Neural cell (in vitro differentiated cells): ENCODE measurements around the gene DHX16. TPM values are rescaled to one million over a fixed set of nuclear protein-coding genes. Genes with fewer than 3 reads are reported as not detected.

Experiments
- H2AFZ ChIP-seq: fragments of 200-600, 300-800 bp; sonication (generic), shearing (Covaris generic); 2 replicates; pipeline ENCODE4 v1.6.0; 2014; ENCODE audit warnings: low read depth, mild to moderate bottlenecking, antibody characterized with exemption, low read length, moderate library complexity
- H3F3A ChIP-seq: fragments of 200-600 bp; shearing (Covaris generic); 2 replicates; pipeline ENCODE4 v1.6.1; 2016; ENCODE audit warnings: mild to moderate bottlenecking, moderate library complexity, mixed read lengths, antibody characterized with exemption, low read length; ENCODE audit not compliant: insufficient read depth, poor library complexity, severe bottlenecking
- H3K27ac ChIP-seq: fragments of 200-600, 300-800 bp; sonication (generic), shearing (Covaris generic); 2 replicates; pipeline ENCODE4 v1.5.1; 2014; ENCODE audit warnings: mild to moderate bottlenecking, low read length, moderate library complexity
- H3K27me3 ChIP-seq: fragments of 300-800, 200-600 bp; sonication (generic), shearing (Covaris generic); 2 replicates; pipeline ENCODE4 v1.6.0; 2014; ENCODE audit warnings: mild to moderate bottlenecking, low read depth, low read length, moderate library complexity; ENCODE audit not compliant: insufficient read depth
- H3K36me3 ChIP-seq: fragments of 300-800, 200-600 bp; sonication (generic), shearing (Covaris generic); 2 replicates; pipeline ENCODE4 v1.5.1; 2014; ENCODE audit warnings: mild to moderate bottlenecking, antibody characterized with exemption, low read length, moderate library complexity; ENCODE audit not compliant: insufficient read depth
- H3K4me2 ChIP-seq: fragments of 300-800, 200-600 bp; sonication (generic), shearing (Covaris generic); 2 replicates; pipeline ENCODE4 v1.6.0; 2014; ENCODE audit warnings: mild to moderate bottlenecking, low read length
- H3K4me3 ChIP-seq: fragments of 300-800, 200-600 bp; sonication (generic), shearing (Covaris generic); 2 replicates; pipeline ENCODE4 v1.5.1; 2014; ENCODE audit warnings: mild to moderate bottlenecking, low read length, moderate library complexity
- H3K79me2 ChIP-seq: fragments of 200-600 bp; shearing (Covaris generic); replicated peaks from 2 replicates; pipeline ENCODE4 v1.6.0; 2014; ENCODE audit warnings: mild to moderate bottlenecking, low read length, moderate library complexity; ENCODE audit not compliant: insufficient read depth
- H3K9ac ChIP-seq: fragments of 300-800, 200-600 bp; sonication (generic), shearing (Covaris generic); 2 replicates; pipeline ENCODE4 v1.6.1; 2016; ENCODE audit warnings: mild to moderate bottlenecking, low read length, mixed read lengths
- H3K9me2 ChIP-seq: fragments of 200-600 bp; shearing (Covaris generic); 2 replicates; pipeline ENCODE4 v1.6.1; 2016; ENCODE audit warnings: mild to moderate bottlenecking, low read length, mixed read lengths; ENCODE audit not compliant: insufficient read depth
- H3K9me3 ChIP-seq: fragments of 200-600, 300-800 bp; sonication (generic), shearing (Covaris generic); 2 replicates; pipeline ENCODE4 v1.6.1; 2016; ENCODE audit warnings: mild to moderate bottlenecking, mixed run types, low read length, moderate library complexity, mixed read lengths
- H4K20me1 ChIP-seq: fragments of 200-600 bp; shearing (Covaris generic); 2 replicates; pipeline ENCODE4 v1.6.1; 2016; ENCODE audit warnings: mild to moderate bottlenecking, mixed run types; ENCODE audit not compliant: insufficient read depth
- CTCF ChIP-seq: fragments of 450-650 bp; IDR thresholded peaks from 2 replicates; pipeline ENCODE4 v1.5.1; 2014; ENCODE audit warnings: antibody characterized with exemption, mild to moderate bottlenecking, moderate library complexity; ENCODE audit not compliant: poor library complexity, severe bottlenecking
- EP300 ChIP-seq: fragments of 450-650 bp; conservative IDR thresholded peaks from 2 replicates; pipeline ENCODE4 v1.6.1; 2014; ENCODE audit warnings: antibody characterized with exemption, mild to moderate bottlenecking, moderate library complexity; ENCODE audit not compliant: poor library complexity, severe bottlenecking
- EZH2 ChIP-seq: fragments of 200-600, 300-800 bp; shearing (Covaris generic), sonication (generic); IDR thresholded peaks from 2 replicates; pipeline ENCODE4 v1.6.1; 2014; ENCODE audit warnings: antibody characterized with exemption, low read length, borderline replicate concordance, mild to moderate bottlenecking; ENCODE audit not compliant: insufficient read depth, poor library complexity, severe bottlenecking
- MXI1 ChIP-seq: fragments of 450-650 bp; conservative IDR thresholded peaks from 2 replicates; pipeline ENCODE4 v1.6.1; 2014; ENCODE audit warnings: antibody characterized with exemption, mild to moderate bottlenecking; ENCODE audit not compliant: poor library complexity, severe bottlenecking
- POLR2AphosphoS5 ChIP-seq: IDR thresholded peaks from 2 replicates; pipeline ENCODE4 v1.6.1; 2012
- RAD21 ChIP-seq: fragments of 450-650 bp; conservative IDR thresholded peaks from 2 replicates; pipeline ENCODE4 v1.6.1; 2014; ENCODE audit warnings: antibody characterized with exemption, mild to moderate bottlenecking, moderate library complexity
- REST ChIP-seq: IDR thresholded peaks from 2 replicates; pipeline ENCODE4 v1.6.1; 2012; ENCODE audit warnings: borderline replicate concordance
- SMC3 ChIP-seq: fragments of 450-650 bp; conservative IDR thresholded peaks from 2 replicates; pipeline ENCODE4 v1.6.1; 2014; ENCODE audit warnings: antibody characterized with exemption, mild to moderate bottlenecking, moderate library complexity; ENCODE audit not compliant: poor library complexity
- TAF1 ChIP-seq: IDR thresholded peaks from 2 replicates; pipeline ENCODE4 v1.6.1; 2012; ENCODE audit warnings: low read depth
- polyA plus RNA-seq: library from polyadenylated mRNA; depleted of rRNA; stranded (reverse); fragments of >200 nt; gene quantifications from 2 replicates; pipeline ENCODE4 v1.2.3, GENCODE V29; 2014

Gene DHX16
- polyA plus RNA-seq, 1 donor from 2014 or later, result 29.1 TPM

- Histone ChIP-seq H3K27ac (peak overlapping the region; percentile 100), H3K4me2 (peak overlapping the region; percentile 78), H3K9me3 (no peaks in the 10 kb centered on the region), H3K9ac (peak overlapping the region; percentile 99), H3K4me3 (peak overlapping the region; percentile 83), H3K79me2 (peaks cover 63% of the 10 kb centered on the region), H3F3A (peaks cover 8% of the 10 kb centered on the region), H4K20me1 (no peaks in the 10 kb centered on the region), H3K36me3 (peaks cover 9% of the 10 kb centered on the region), H3K9me2 (no peaks in the 10 kb centered on the region), H2AFZ (no peak overlapping the region), H3K27me3 (no peaks in the 10 kb centered on the region)
- no peak for TF ChIP-seq SMC3
- TF ChIP-seq REST, result peak; percentile 82
- TF ChIP-seq TAF1, result peak; percentile 93
- peak; percentile 44 for TF ChIP-seq MXI1
- TF ChIP-seq CTCF, result no peak
- TF ChIP-seq POLR2AphosphoS5, result peak; percentile 87
Measured at GRCh38 chr6:30614843-30615218, 58.0 kb downstream of the DHX16 start.

- H3K9me3 ChIP-seq, result no peaks in the 10 kb centered on the region
- H2AFZ ChIP-seq, result no peak overlapping the region
- H3K4me2 ChIP-seq, result peak overlapping the region; percentile 78
- H3K27me3 ChIP-seq, result no peaks in the 10 kb centered on the region
- H3K9ac ChIP-seq, result peak overlapping the region; percentile 99
- no peaks in the 10 kb centered on the region for H3K9me2 ChIP-seq
- H3F3A ChIP-seq, result peaks cover 8% of the 10 kb centered on the region
- H3K79me2 ChIP-seq, result peaks cover 62% of the 10 kb centered on the region
- H3K36me3 ChIP-seq, result peaks cover 9% of the 10 kb centered on the region
- H3K4me3 ChIP-seq, result peak overlapping the region; percentile 83
- TF ChIP-seq POLR2AphosphoS5 (no peak), TAF1 (no peak), EP300 (no peak), RAD21 (no peak), SMC3 (no peak), EZH2 (no peak), CTCF (no peak), MXI1 (no peak), REST (no peak)
- H4K20me1 ChIP-seq, result no peaks in the 10 kb centered on the region
- peak overlapping the region; percentile 100 for H3K27ac ChIP-seq
Measured at GRCh38 chr6:30614044-30614842, 58.6 kb downstream of the DHX16 start.
